GM18499 (cell line): Measurements from ENCODE around the gene NCAPH2.

Experiments used
- ATAC-seq: cut with Tn5 transposase; IDR thresholded peaks from one replicate; pipeline ENCODE4 v1.9.1; 2021; ENCODE audit warnings: moderate number of reproducible peaks; ENCODE audit not compliant: insufficient read depth, unreplicated experiment

Gene NCAPH2

GRCh38 chr22:50488006-50488677 lies 19.9 kb upstream of the NCAPH2 start:
- no peak for ATAC-seq

- ATAC-seq = no peak
These were observed 19.1 kb upstream of the NCAPH2 start for GRCh38 chr22:50488886-50489285.

GRCh38 chr22:50489363-50490243 lies 18.4 kb upstream of the NCAPH2 start:
- ATAC-seq = no peak

GRCh38 chr22:50490531-50491308 lies 17.3 kb upstream of the NCAPH2 start:
- ATAC-seq = no peak

- no peak for ATAC-seq
These were observed 10.9 kb upstream of the NCAPH2 start for GRCh38 chr22:50497093-50497492.

- no peak for ATAC-seq
These were observed 9.6 kb upstream of the NCAPH2 start for GRCh38 chr22:50498322-50498890.

- no peak for ATAC-seq
These were observed 7.6 kb upstream of the NCAPH2 start for GRCh38 chr22:50500452-50500851.

- no peak for ATAC-seq
These were observed 5.9 kb upstream of the NCAPH2 start for GRCh38 chr22:50502096-50502495.

- no peak for ATAC-seq
These were observed 5.2 kb upstream of the NCAPH2 start for GRCh38 chr22:50502628-50503474.

- ATAC-seq = no peak
These were observed 4.4 kb upstream of the NCAPH2 start for GRCh38 chr22:50503475-50504145.

GRCh38 chr22:50504369-50505211 lies 3.4 kb upstream of the NCAPH2 start:
- no peak for ATAC-seq

- no peak for ATAC-seq
These were observed 2.7 kb upstream of the NCAPH2 start for GRCh38 chr22:50505276-50505775.

- ATAC-seq = no peak
These were observed 2.0 kb upstream of the NCAPH2 start for GRCh38 chr22:50505776-50506610.

- ATAC-seq = no peak
These were observed 1.2 kb upstream of the NCAPH2 start for GRCh38 chr22:50506611-50507420.

GRCh38 chr22:50507421-50507990 lies 518 bp upstream of the NCAPH2 start, which contains the start of gene LMF2:
TSS of gene LMF2 (minus strand) at chr22:50507702. CDS start at chr22:50507675, 27 bp downstream.
- ATAC-seq = no peak

GRCh38 chr22:50508897-50509296 lies 873 bp downstream of the NCAPH2 start:
- no peak for ATAC-seq
